ENCODE data around the gene SPTBN1.

- TF ChIP-seq EP300 (IDR thresholded peaks at IDR 0.05; ENCODE audit: borderline replicate concordance), result no peak
- no peak for TF ChIP-seq TAF1 (IDR thresholded peaks at IDR 0.05; ENCODE audit: low read depth)
- no peak for TF ChIP-seq ZBTB7A (IDR thresholded peaks at IDR 0.05; ENCODE audit: low read depth)
- no peak for TF ChIP-seq NFIC (IDR thresholded peaks at IDR 0.05)
- TF ChIP-seq REST (IDR thresholded peaks at IDR 0.05; ENCODE audit: low read depth), result no peak
- no peak for TF ChIP-seq USF1 (IDR thresholded peaks at IDR 0.05)
- no peak for TF ChIP-seq RAD21 (IDR thresholded peaks at IDR 0.05; ENCODE audit: low read depth)
- no peak for TF ChIP-seq MAX (IDR thresholded peaks at IDR 0.05)
- no peak for TF ChIP-seq CEBPB (IDR thresholded peaks at IDR 0.05)
- TF ChIP-seq EGR1 (IDR thresholded peaks at IDR 0.05), result no peak
- no peak for TF ChIP-seq TEAD4 (IDR thresholded peaks at IDR 0.05)
- TF ChIP-seq CREB1 (IDR thresholded peaks at IDR 0.05; ENCODE audit: low read depth), result no peak
These were observed 115.0 kb downstream of the SPTBN1 start for GRCh38 chr2:54570925-54571694.
